ENCODE measurements around the gene EIF5AL1.
"Not testable (repeated sequence)": the region's sequence is repeated elsewhere in the genome, so short reads cannot be mapped to it uniquely, and the experiment has no call there.

GRCh38 chr10:79504483-79504882 is 7.8 kb upstream of the EIF5AL1 start:
- not testable (repeated sequence) for TF ChIP-seq POLR2A, CTCF (IDR thresholded peaks at IDR 0.05)
